Measurements from ENCODE around the gene CTTN. TPM values are rescaled to one million over a fixed set of nuclear protein-coding genes. Genes with fewer than 3 reads are reported as not detected.

Gene CTTN
- total RNA-seq, 1 experiment from 2014 or later = 224 TPM

DNA sequence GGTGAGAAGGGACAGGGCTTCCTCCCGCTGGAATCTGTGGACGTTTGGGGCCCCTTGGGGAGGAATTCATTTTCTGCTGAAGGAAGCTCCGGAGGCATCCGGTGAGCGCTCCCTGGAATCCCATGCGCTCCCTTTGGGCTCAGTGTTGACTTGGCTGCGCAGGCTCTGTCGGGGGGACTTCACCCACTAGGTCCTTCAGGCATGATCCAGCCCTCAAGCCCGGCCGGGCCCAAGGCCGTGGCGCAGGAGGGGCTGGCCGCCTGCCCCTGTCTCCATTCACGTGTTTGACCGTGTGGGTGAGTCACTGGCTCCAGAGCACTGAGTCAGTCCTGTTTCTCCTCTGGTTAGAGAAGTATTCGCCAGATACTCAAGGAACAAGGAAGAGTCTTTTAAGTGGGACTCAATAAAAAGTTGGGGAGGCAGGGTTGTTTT is 1.4 kb downstream of the CTTN start:
- H3K9me3 ChIP-seq (ENCODE audit: control insufficient read depth, low read depth, low read length) = no peaks in the 10 kb centered on the region
- H3K4me3 Mint-ChIP-seq = peak overlapping the region; percentile 86 to 92

More for the DNA sequence above, 1.4 kb downstream of the CTTN start:
- Histone ChIP-seq H4K5ac (ENCODE audit: insufficient read length, low read depth, low read length) (no peak overlapping the region), H2BK15ac (ENCODE audit: low read depth, low read length) (no peak overlapping the region), H2BK120ac (ENCODE audit: low read depth, low read length, poor library complexity, severe bottlenecking) (no peak overlapping the region), H3K4me2 (ENCODE audit: insufficient read depth, insufficient read length, low read length) (peak overlapping the region; percentile 89), H2BK20ac (ENCODE audit: low read depth, low read length, poor library complexity, severe bottlenecking) (no peak overlapping the region), H4K20me1 (ENCODE audit: control insufficient read depth, insufficient read depth, insufficient read length) (no peaks in the 10 kb centered on the region), H3K79me2 (ENCODE audit: insufficient read depth, low read length) (peaks cover 29% of the 10 kb centered on the region; the same call in 1 of the 2 replicates), H3K18ac (ENCODE audit: insufficient read length, low read depth, low read length) (peak overlapping the region; percentile 71), H3K27ac (ENCODE audit: insufficient read length, low read depth, low read length) (no peak overlapping the region), H3K27me3 (ENCODE audit: insufficient read depth, low read length) (no peaks in the 10 kb centered on the region), H3K23ac (ENCODE audit: insufficient read length, low read depth, low read length) (no peak overlapping the region), H3K14ac (ENCODE audit: insufficient read depth, low read length) (no peak overlapping the region), H3K4ac (ENCODE audit: low read depth, low read length) (no peak overlapping the region), H3K9ac (ENCODE audit: extremely low read depth, insufficient read length, low read length) (peak overlapping the region; percentile 75), H3T11ph (ENCODE audit: low read length) (no peak overlapping the region), H2BK5ac (ENCODE audit: insufficient read length, low read length) (no peak overlapping the region), H4K8ac (replicated peaks; ENCODE audit: insufficient read length, low read depth, low read length) (no peak overlapping the region), H3K23me2 (ENCODE audit: insufficient read length, low read depth, low read length, poor library complexity, severe bottlenecking) (peaks cover 17% of the 10 kb centered on the region), H2AK5ac (ENCODE audit: insufficient read length, low read length) (no peak overlapping the region), H3K56ac (ENCODE audit: insufficient read length, low read depth, low read length) (no peak overlapping the region), H2BK12ac (ENCODE audit: insufficient read length, low read depth, low read length) (no peak overlapping the region), H3K79me1 (ENCODE audit: insufficient read depth, low read depth, low read length, poor library complexity, severe bottlenecking) (peaks cover 2% of the 10 kb centered on the region), H3K4me1 (ENCODE audit: insufficient read depth, low read length) (no peaks in the 10 kb centered on the region), H4K91ac (ENCODE audit: insufficient read length, low read depth, low read length) (no peak overlapping the region), H2AFZ (ENCODE audit: low read length) (no peak overlapping the region)
- H3K27ac Mint-ChIP-seq = peak overlapping the region in 2 of 3 experiments; percentile 16 to 90; a peak in 2 of 7 replicates
- TF ChIP-seq, protein P1, sequence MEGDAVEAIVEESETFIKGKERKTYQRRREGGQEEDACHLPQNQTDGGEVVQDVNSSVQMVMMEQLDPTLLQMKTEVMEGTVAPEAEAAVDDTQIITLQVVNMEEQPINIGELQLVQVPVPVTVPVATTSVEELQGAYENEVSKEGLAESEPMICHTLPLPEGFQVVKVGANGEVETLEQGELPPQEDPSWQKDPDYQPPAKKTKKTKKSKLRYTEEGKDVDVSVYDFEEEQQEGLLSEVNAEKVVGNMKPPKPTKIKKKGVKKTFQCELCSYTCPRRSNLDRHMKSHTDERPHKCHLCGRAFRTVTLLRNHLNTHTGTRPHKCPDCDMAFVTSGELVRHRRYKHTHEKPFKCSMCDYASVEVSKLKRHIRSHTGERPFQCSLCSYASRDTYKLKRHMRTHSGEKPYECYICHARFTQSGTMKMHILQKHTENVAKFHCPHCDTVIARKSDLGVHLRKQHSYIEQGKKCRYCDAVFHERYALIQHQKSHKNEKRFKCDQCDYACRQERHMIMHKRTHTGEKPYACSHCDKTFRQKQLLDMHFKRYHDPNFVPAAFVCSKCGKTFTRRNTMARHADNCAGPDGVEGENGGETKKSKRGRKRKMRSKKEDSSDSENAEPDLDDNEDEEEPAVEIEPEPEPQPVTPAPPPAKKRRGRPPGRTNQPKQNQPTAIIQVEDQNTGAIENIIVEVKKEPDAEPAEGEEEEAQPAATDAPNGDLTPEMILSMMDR (conservative IDR thresholded peaks at IDR 0.05) = no peak
- no peaks in the 10 kb centered on the region for H3K9me3 Mint-ChIP-seq
- WGBS (ENCODE audit: extremely low coverage, insufficient read length, low lambda C conversion rate) = no CpG with 5 or more reads among the region's 16 CpGs
- peaks cover 25 to 26% of the 10 kb centered on the region in 2 experiments for H3K4me1 Mint-ChIP-seq
- DNase-seq = peak; percentile 58
- H3K36me3 Mint-ChIP-seq (ENCODE audit: insufficient read depth in 1 of 3, low read depth in 3 of 3) = peaks cover 9 to 27% (median 16%) of the 10 kb centered on the region in 3 experiments; a peak in 6 of 7 replicates
- H3K27me3 Mint-ChIP-seq (ENCODE audit: low read depth) = no peaks in the 10 kb centered on the region

Measured in H9 (cell line).